Tongue (tissue), 2 donors: Measurements from ENCODE around the gene PCNT. TPM values are rescaled to one million over a fixed set of nuclear protein-coding genes. Genes with fewer than 3 reads are reported as not detected.
A peak's percentile ranks its signal among the peaks of the same experiment; 100 is the strongest.

Experiments used
- DNase-seq: peaks from one replicate; pipeline ENCODE4 v3.0.0-alpha.2; 2015
- total RNA-seq: library from RNA; depleted of rRNA; stranded (reverse); fragments of >200 nt; gene quantifications from one replicate; pipeline ENCODE4 v1.2.3, GENCODE V29; 2014

PCNT gene
- total RNA-seq, 1 donor from 2014 or later: 149 TPM

GRCh38 chr21:46411691-46412090 is 87.7 kb downstream of the PCNT start:
- no peak for DNase-seq

GRCh38 chr21:46412521-46413364 is 88.8 kb downstream of the PCNT start:
- DNase-seq: no peak

GRCh38 chr21:46413365-46413696 is 89.4 kb downstream of the PCNT start:
- peak; percentile 32 for DNase-seq

GRCh38 chr21:46414965-46415275 is 91.0 kb downstream of the PCNT start:
- DNase-seq: no peak

GRCh38 chr21:46416551-46416950 is 92.6 kb downstream of the PCNT start:
- no peak for DNase-seq

GRCh38 chr21:46418265-46418946 is 94.5 kb downstream of the PCNT start:
- DNase-seq: no peak

GRCh38 chr21:46420241-46421190 is 96.6 kb downstream of the PCNT start:
- DNase-seq: no peak

- no peak for DNase-seq
Measured at GRCh38 chr21:46421191-46421750, 97.3 kb downstream of the PCNT start.

GRCh38 chr21:46421756-46422555 is 98.0 kb downstream of the PCNT start:
- no peak for DNase-seq

- DNase-seq: no peak
Measured at GRCh38 chr21:46422636-46423241, 98.8 kb downstream of the PCNT start.

GRCh38 chr21:46423546-46424038 is 99.6 kb downstream of the PCNT start:
- no peak for DNase-seq

GRCh38 chr21:46424039-46424591 is 100.2 kb downstream of the PCNT start:
- no peak for DNase-seq

GRCh38 chr21:46424621-46425020 is 100.7 kb downstream of the PCNT start:
- DNase-seq: no peak

GRCh38 chr21:46425041-46425440 is 101.1 kb downstream of the PCNT start:
- peak; percentile 61 for DNase-seq

- DNase-seq: peak; percentile 60
Measured at GRCh38 chr21:46425571-46425970, 101.6 kb downstream of the PCNT start.

- DNase-seq: no peak
Measured at GRCh38 chr21:46426313-46427046, 102.5 kb downstream of the PCNT start.

- no peak for DNase-seq
Measured at GRCh38 chr21:46427516-46427915, 103.6 kb downstream of the PCNT start.

- DNase-seq: no peak
Measured at GRCh38 chr21:46428286-46428685, 104.3 kb downstream of the PCNT start.

GRCh38 chr21:46428987-46429710 is 105.2 kb downstream of the PCNT start:
- no peak for DNase-seq
